SK-N-SH (cell line): ENCODE measurements around the gene WDR41. TPM values are rescaled to one million over a fixed set of nuclear protein-coding genes. Genes with fewer than 3 reads are reported as not detected.

Source experiments
- CTCF ChIA-PET: fragments of 300-600, 350-600 bp; formaldehyde crosslinking; extraction: SDS; loops from one replicate; lab custom pipeline; 2021; lab: Yijun Ruan, JAX
- POLR2A ChIA-PET: fragments of 350-600 bp; sonication (Branson Sonifier 250); formaldehyde crosslinking; extraction: SDS; loops from one replicate; lab custom pipeline; 2020; ENCODE audit warnings: antibody characterized with exemption, inconsistent platforms; lab: Yijun Ruan, JAX
- DNase-seq: peaks from one replicate; pipeline ENCODE4 v3.0.0; 2012
- H2AFZ ChIP-seq: fragments of 200-600 bp; sonication (generic); 2 replicates; pipeline ENCODE4 v1.8.1; 2016; ENCODE audit warnings: antibody characterized with exemption, mild to moderate bottlenecking, low read depth
- H3F3A ChIP-seq: fragments of 200-600 bp; sonication (generic); replicated peaks from 2 replicates; pipeline ENCODE3; 2016; ENCODE audit warnings: antibody characterized with exemption, mild to moderate bottlenecking; ENCODE audit not compliant: insufficient read depth
- H3K27ac ChIP-seq, 2 experiments: fragments of 200-500 bp in 1 of 2; fragments of 200-600 bp in 1 of 2; sonication (Bioruptor generic) in 1 of 2; sonication (generic), shearing (Covaris generic) in 1 of 2; 2 replicates each; pipeline versions ENCODE4 v1.5.1 to v1.6.1; 2014 to 2016; ENCODE audit warnings: low read depth in 2 of 2, inconsistent platforms in 1 of 2, low read length in 1 of 2, mild to moderate bottlenecking in 1 of 2, mixed read lengths in 1 of 2
- H3K27me3 ChIP-seq: fragments of 200-600 bp; sonication (generic), shearing (Covaris generic); 2 replicates; pipeline ENCODE4 v1.6.1; 2016; ENCODE audit warnings: mixed run types; ENCODE audit not compliant: insufficient read depth
- H3K36me3 ChIP-seq, 2 experiments: fragments of 200-500 bp in 1 of 2; fragments of 200-600 bp in 1 of 2; sonication (Bioruptor generic) in 1 of 2; sonication (generic) in 1 of 2; replicated peaks in 1 of 2; 2 replicates each; pipeline versions ENCODE3 to v1.5.1; 2014 to 2016; ENCODE audit warnings: low read length in 1 of 2, mild to moderate bottlenecking in 1 of 2; ENCODE audit not compliant: insufficient read depth in 2 of 2, control insufficient read depth in 1 of 2
- H3K4me1 ChIP-seq, 2 experiments: fragments of 200-500 bp in 1 of 2; fragments of 200-600 bp in 1 of 2; sonication (Bioruptor generic) in 1 of 2; sonication (generic), shearing (Covaris generic) in 1 of 2; 2 replicates each; pipeline versions ENCODE4 v1.5.1 to v1.6.1; 2014 to 2016; ENCODE audit warnings: low read depth in 1 of 2, low read length in 1 of 2, mixed run types in 1 of 2; ENCODE audit not compliant: insufficient read depth in 2 of 2, control insufficient read depth in 1 of 2
- H3K4me2 ChIP-seq: fragments of 200-600 bp; sonication (generic), shearing (Covaris generic); 2 replicates; pipeline ENCODE4 v1.6.1; 2017; ENCODE audit warnings: mixed run types
- H3K4me3 ChIP-seq, 2 experiments: fragments of 200-500 bp in 1 of 2; fragments of 200-600 bp in 1 of 2; sonication (Bioruptor generic) in 1 of 2; sonication (generic), shearing (Covaris generic) in 1 of 2; 2 replicates each; pipeline versions ENCODE4 v1.5.1 to v1.8.1; 2014 to 2016; ENCODE audit warnings: low read depth in 2 of 2, inconsistent platforms in 1 of 2, low read length in 1 of 2, mild to moderate bottlenecking in 1 of 2, mixed read lengths in 1 of 2, moderate library complexity in 1 of 2
- H3K79me2 ChIP-seq: fragments of 200-600 bp; sonication (generic); 2 replicates; pipeline ENCODE4 v1.8.1; 2017; ENCODE audit warnings: mild to moderate bottlenecking; ENCODE audit not compliant: insufficient read depth
- H3K9ac ChIP-seq: fragments of 200-600 bp; sonication (generic); 2 replicates; pipeline ENCODE4 v1.6.1; 2017; ENCODE audit warnings: mixed run types
- H3K9me2 ChIP-seq: fragments of 200-600 bp; sonication (generic); 2 replicates; pipeline ENCODE4 v1.6.1; 2017; ENCODE audit warnings: mixed run types
- H3K9me3 ChIP-seq: fragments of 200-600 bp; sonication (generic); 2 replicates; pipeline ENCODE4 v1.6.1; 2017; ENCODE audit warnings: mixed run types, mild to moderate bottlenecking, moderate library complexity
- H4K20me1 ChIP-seq: fragments of 200-600 bp; sonication (generic); 2 replicates; pipeline ENCODE4 v1.6.1; 2017; ENCODE audit warnings: mild to moderate bottlenecking, mixed run types; ENCODE audit not compliant: insufficient read depth
- CHD2 ChIP-seq: fragments of 150-350 bp; IDR thresholded peaks from 2 replicates; pipeline ENCODE4 v1.6.1; 2018; ENCODE audit warnings: low read length; ENCODE audit not compliant: partially characterized antibody
- CTCF ChIP-seq: fragments of 200-600 bp; sonication (generic); IDR thresholded peaks from 2 replicates; pipeline ENCODE4 v1.6.1; 2017; ENCODE audit warnings: antibody characterized with exemption, mild to moderate bottlenecking, moderate library complexity
- ELF1 ChIP-seq: IDR thresholded peaks from 2 replicates; pipeline ENCODE4 v1.4.0; 2012
- EP300 ChIP-seq, 2 experiments: IDR thresholded peaks; 2 replicates each; pipeline versions ENCODE4 v1.4.0 to v1.6.1; 2012; ENCODE audit warnings: borderline replicate concordance in 1 of 2, low read depth in 1 of 2, low read length in 1 of 2
- FOSL2 ChIP-seq: IDR thresholded peaks from 2 replicates; pipeline ENCODE4 v1.4.0; 2012; ENCODE audit warnings: low read depth, mild to moderate bottlenecking, moderate library complexity, borderline replicate concordance
- FOXJ3 ChIP-seq: sonication (generic); formaldehyde crosslinking; IDR thresholded peaks from 2 replicates; pipeline ENCODE4 v1.5.1; 2020; ENCODE audit warnings: mild to moderate bottlenecking, missing genetic modification reagents
- FOXM1 ChIP-seq: IDR thresholded peaks from 2 replicates; pipeline ENCODE4 v1.4.0; 2012; ENCODE audit warnings: low read depth, mild to moderate bottlenecking
- GABPA ChIP-seq: IDR thresholded peaks from 2 replicates; pipeline ENCODE4 v1.4.0; 2012; ENCODE audit warnings: low read depth, mild to moderate bottlenecking
- IRF3 ChIP-seq: fragments of 150-350 bp; IDR thresholded peaks from 2 replicates; pipeline ENCODE4 v1.6.1; 2016; ENCODE audit warnings: mild to moderate bottlenecking, low read depth, low read length
- JUND ChIP-seq: IDR thresholded peaks from 2 replicates; pipeline ENCODE4 v1.4.0; 2012
- MXI1 ChIP-seq: IDR thresholded peaks from 2 replicates; pipeline ENCODE4 v1.6.1; 2012; ENCODE audit warnings: mild to moderate bottlenecking, low read depth, low read length, improper control_type of control experiment
- NFIC ChIP-seq: IDR thresholded peaks from 2 replicates; pipeline ENCODE4 v1.4.0; 2012; ENCODE audit warnings: borderline replicate concordance
- POLR2AphosphoS5 ChIP-seq: IDR thresholded peaks from 2 replicates; pipeline ENCODE4 v1.6.1; 2012; ENCODE audit warnings: low read depth, low read length
- REST ChIP-seq: IDR thresholded peaks from 2 replicates; pipeline ENCODE4 v1.6.1; 2012; ENCODE audit warnings: mild to moderate bottlenecking, low read depth, low read length, moderate library complexity
- SIN3A ChIP-seq: IDR thresholded peaks from 2 replicates; pipeline ENCODE4 v1.6.1; 2012; ENCODE audit warnings: low read depth, mild to moderate bottlenecking, low read length, moderate library complexity, borderline replicate concordance
- TCF12 ChIP-seq: IDR thresholded peaks from 2 replicates; pipeline ENCODE4 v1.4.0; 2012
- TEAD4 ChIP-seq: IDR thresholded peaks from 2 replicates; pipeline ENCODE4 v1.4.0; 2012; ENCODE audit warnings: mild to moderate bottlenecking, borderline replicate concordance; ENCODE audit not compliant: insufficient read depth
- YY1 ChIP-seq: IDR thresholded peaks from 2 replicates; pipeline ENCODE4 v1.4.0; 2012; ENCODE audit warnings: low read depth, mild to moderate bottlenecking
- WGBS: methylation state at CpG from one replicate; pipeline ENCODE4 v1.1.6; 2017; ENCODE audit warnings: low lambda C conversion rate; 5-methylcytosine and 5-hydroxymethylcytosine counted together
- polyA plus RNA-seq, 3 experiments: library from polyadenylated mRNA; depleted of rRNA; stranded (reverse); fragments of >200 nt; gene quantifications; 2 replicates each; pipeline ENCODE4 v1.2.3, GENCODE V29; 2012
- TF ChIP-seq, protein P1 (sequence below): IDR thresholded peaks from 2 replicates; pipeline ENCODE4 v1.4.0; 2012; ENCODE audit warnings: low read depth
- TF ChIP-seq, protein P2 (sequence below): IDR thresholded peaks from 2 replicates; pipeline ENCODE4; 2012

Gene WDR41
- polyA plus RNA-seq, 1 of the 3 experiments (the other 2 are of a cell fraction) = 17.2 TPM

DNA sequence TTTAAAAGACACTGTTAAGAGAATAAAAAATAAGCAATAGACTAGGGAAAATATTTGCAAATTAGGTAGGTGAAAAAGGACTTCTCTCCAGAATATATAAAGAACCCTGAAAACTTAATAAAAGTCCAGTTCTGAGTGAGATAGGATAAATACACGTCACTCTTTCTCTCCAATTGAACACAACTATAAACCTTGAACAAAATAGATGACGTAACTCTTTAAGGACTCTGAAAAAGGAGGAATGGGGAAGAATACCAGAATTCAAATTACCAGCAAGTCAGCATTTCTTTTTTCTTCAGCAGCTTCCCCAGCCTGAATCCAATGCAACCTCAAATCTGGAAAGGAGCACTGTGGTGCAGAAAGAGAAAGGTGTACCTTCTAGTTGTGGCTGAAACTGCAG, 6.8 kb upstream of the WDR41 start:
- H3K9me3 ChIP-seq = no peaks in the 10 kb centered on the region
- H3K27me3 ChIP-seq = no peaks in the 10 kb centered on the region
- H3F3A ChIP-seq = no peaks in the 10 kb centered on the region
- no peak for DNase-seq
- H3K4me1 ChIP-seq = no peaks in the 10 kb centered on the region
- H3K4me2 ChIP-seq = no peak overlapping the region
- TF ChIP-seq, protein P1, sequence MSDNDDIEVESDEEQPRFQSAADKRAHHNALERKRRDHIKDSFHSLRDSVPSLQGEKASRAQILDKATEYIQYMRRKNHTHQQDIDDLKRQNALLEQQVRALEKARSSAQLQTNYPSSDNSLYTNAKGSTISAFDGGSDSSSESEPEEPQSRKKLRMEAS = no peak
- no peaks in the 10 kb centered on the region for H3K9me2 ChIP-seq
- WGBS = 76% methylated on average over 2 of the region's 2 CpGs
- H3K9ac ChIP-seq = no peak overlapping the region
- no peaks in the 10 kb centered on the region for H4K20me1 ChIP-seq
- H3K27ac ChIP-seq = no peak overlapping the region
- H3K79me2 ChIP-seq = no peaks in the 10 kb centered on the region
- no peaks in the 10 kb centered on the region for H3K36me3 ChIP-seq
- no peak overlapping the region for H2AFZ ChIP-seq
- POLR2A ChIA-PET = no interaction called here
- H3K4me3 ChIP-seq = no peak overlapping the region
- CTCF ChIA-PET = no interaction called here

DNA sequence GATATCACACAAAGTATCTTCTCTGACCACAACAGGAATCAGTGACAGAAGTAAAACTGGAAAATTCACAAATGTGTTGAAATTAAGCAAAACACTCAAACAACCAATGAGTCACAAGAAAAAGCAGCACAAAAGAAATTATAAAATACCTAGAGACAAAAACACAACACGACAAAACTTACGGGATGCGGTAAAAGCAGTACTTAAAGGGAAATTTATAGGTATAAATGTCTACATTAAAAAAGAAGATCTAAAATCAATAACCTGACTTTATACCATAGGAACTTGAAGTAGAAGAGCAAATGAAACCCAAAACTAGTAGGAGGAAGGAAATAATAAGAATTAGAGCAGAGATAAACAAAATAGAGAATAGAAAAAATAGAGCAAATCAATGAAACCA, 2.8 kb upstream of the WDR41 start:
- no peaks in the 10 kb centered on the region for H3K9me3 ChIP-seq
- H3K79me2 ChIP-seq = peaks cover 15% of the 10 kb centered on the region
- no peaks in the 10 kb centered on the region for H3K36me3 ChIP-seq
- H3K9ac ChIP-seq = no peak overlapping the region
- no peaks in the 10 kb centered on the region for H4K20me1 ChIP-seq
- CTCF ChIA-PET = interaction anchor here (0.6 to 1.0 kb wide), 2 partner anchors 57 to 351 kb away, joined by 3 read pairs; no protein-coding TSS in a partner anchor
- no peak for TF ChIP-seq TCF12
- TF ChIP-seq, protein P1 = no peak
- TF ChIP-seq JUND = no peak
- TF ChIP-seq SIN3A = no peak
- TF ChIP-seq EP300 (IDR thresholded peaks at IDR 0.05; ENCODE audit: borderline replicate concordance in 1 of 2, low read depth in 1 of 2, low read length in 1 of 2) = no peak
- TF ChIP-seq GABPA = no peak
- TF ChIP-seq FOXM1 = no peak
- TF ChIP-seq FOSL2 = no peak
- no peak for TF ChIP-seq CHD2
- TF ChIP-seq REST = no peak
- TF ChIP-seq, protein P2, sequence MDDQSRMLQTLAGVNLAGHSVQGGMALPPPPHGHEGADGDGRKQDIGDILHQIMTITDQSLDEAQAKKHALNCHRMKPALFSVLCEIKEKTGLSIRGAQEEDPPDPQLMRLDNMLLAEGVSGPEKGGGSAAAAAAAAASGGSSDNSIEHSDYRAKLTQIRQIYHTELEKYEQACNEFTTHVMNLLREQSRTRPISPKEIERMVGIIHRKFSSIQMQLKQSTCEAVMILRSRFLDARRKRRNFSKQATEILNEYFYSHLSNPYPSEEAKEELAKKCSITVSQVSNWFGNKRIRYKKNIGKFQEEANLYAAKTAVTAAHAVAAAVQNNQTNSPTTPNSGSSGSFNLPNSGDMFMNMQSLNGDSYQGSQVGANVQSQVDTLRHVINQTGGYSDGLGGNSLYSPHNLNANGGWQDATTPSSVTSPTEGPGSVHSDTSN = no peak
- no peak for TF ChIP-seq NFIC
- TF ChIP-seq CTCF = no peak
- no peak for TF ChIP-seq TEAD4
- no peak for TF ChIP-seq IRF3
- no peak for TF ChIP-seq MXI1
- no peak for TF ChIP-seq POLR2AphosphoS5
- TF ChIP-seq ELF1 = no peak
- no peak for TF ChIP-seq FOXJ3 (CRISPR knock-in tag)
- TF ChIP-seq YY1 = no peak
- TF ChIP-seq, all 33 proteins: peak for 0
- peaks cover 3 to 5% of the 10 kb centered on the region in 2 experiments; a peak in 2 of 4 replicates for H3K4me1 ChIP-seq
- peaks cover 12% of the 10 kb centered on the region for H3F3A ChIP-seq
- WGBS = 91% methylated on average over 3 of the region's 3 CpGs
- H3K9me2 ChIP-seq = no peaks in the 10 kb centered on the region
- no peak overlapping the region for H3K4me2 ChIP-seq
- no peak overlapping the region for H3K27ac ChIP-seq
- no peaks in the 10 kb centered on the region for H3K27me3 ChIP-seq
- no peak overlapping the region for H2AFZ ChIP-seq
- no peak overlapping the region for H3K4me3 ChIP-seq
- no peak for DNase-seq
- POLR2A ChIA-PET = no interaction called here
